Stimulated activated CD4-positive, alpha-beta T cell treated with anti-CD3 and anti-CD28 coated beads, TNF-alpha, amount 100 ng/mL, for 1 hour (primary cell): Measurements from ENCODE around the gene POU2F2.
"Not testable (repeated sequence)": the region's sequence is repeated elsewhere in the genome, so short reads cannot be mapped to it uniquely, and the experiment has no call there.

Experiments used
- DNase-seq, 3 donors: peaks; one replicate each; pipeline ENCODE4 v3.0.0-alpha.2; 2020; ENCODE audit warnings: low read depth in 3 of 3, low spot score in 1 of 3

Gene POU2F2

DNA sequence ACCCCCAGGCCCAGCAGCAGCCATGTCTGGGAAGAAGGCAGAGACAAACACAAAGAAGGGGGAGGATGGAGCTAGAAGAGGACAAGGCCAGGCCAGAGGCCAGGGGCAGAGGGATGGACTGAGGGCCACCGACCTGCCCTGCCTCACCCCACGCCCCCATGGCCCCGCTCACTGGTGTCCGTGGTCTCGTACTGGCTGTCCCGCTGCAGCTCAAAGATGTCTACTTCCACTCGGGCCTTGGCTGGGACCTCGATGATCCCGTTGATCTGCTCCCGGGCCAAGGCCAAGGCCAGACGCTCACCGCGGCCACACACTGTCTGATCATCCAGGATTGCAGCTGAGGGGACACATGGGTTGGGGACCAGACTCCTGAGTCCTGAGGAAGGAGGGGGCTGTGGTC is 67.2 kb downstream of the POU2F2 start:
- no peak for DNase-seq

DNA sequence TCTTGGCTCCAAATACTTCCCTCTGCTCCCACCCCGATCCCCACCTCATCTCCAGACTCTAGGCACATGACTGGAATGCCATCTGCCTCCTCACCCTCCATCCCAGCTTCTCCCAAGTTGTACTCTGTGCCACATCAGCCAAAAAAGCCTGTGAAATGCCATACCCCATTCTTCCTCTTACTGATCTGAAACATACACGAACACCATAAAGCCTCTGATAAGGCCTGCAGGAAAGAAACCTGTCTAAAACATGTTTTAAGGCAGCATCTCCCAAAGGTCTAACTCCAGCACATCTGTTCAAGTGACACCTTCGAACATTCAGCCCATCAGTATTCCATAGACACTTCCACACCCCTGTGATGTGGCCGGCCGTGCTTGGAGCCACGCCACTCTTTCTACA is 67.8 kb downstream of the POU2F2 start:
- DNase-seq, result no peak

DNA sequence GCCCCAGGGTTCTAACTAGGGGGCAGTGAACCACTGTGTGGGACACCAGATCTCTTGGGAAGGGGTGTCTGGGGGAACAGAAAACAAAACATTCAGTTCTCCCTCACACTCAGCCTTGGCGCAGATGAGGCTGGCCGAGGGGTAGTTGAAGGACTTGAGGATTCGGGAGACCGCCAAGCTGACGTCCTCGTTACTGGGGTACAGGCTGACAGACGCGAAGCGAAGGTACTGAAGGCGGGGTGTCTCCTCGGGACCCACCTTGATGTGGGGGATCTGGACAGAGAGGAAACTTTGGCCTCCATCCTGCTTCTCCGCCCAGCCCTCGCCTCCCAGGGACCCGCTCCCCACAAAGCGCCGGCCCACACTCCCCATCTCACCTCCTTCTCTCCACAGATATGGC is 69.9 kb downstream of the POU2F2 start:
- DNase-seq, result no peak

DNA sequence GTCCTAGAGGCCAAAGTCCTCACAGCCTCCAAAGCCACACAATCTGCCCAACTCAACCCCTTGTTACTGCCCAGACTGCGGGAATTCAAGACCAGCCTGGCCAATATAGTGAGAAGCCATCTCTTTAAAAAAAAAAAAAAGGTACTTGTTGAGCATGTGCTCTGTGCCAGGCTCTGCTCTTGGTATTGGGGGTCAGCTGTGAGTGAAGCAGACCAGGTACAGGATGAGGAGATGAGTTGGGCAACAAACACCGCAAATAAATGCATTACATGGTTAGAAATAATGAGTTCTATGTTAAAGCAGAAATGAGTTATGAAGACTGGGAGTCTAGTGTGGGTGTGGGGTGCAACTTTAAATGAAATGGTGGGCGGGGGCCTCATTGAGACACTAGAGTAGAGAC is 72.1 kb downstream of the POU2F2 start:
- DNase-seq, result no peak

DNA sequence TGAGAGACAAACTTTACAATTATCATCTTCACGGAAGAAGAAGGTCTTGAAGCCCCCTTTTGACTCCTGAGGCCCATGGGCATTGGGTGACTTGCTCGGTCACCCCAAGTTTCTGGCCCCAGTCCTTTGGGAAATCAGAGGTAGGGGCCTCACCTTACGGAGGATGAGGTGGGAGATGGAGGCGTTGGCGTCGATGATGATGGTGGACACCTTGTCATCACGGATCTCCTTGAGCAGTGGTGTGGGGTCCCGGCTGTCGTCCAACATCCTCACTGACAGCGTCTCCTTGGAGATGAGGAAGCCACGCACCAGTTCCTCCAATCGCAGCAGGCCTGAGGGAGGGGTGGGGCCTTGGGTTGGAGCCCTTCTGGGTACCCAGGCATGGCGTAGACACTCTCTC is 73.0 kb downstream of the POU2F2 start:
- DNase-seq, result no peak

DNA sequence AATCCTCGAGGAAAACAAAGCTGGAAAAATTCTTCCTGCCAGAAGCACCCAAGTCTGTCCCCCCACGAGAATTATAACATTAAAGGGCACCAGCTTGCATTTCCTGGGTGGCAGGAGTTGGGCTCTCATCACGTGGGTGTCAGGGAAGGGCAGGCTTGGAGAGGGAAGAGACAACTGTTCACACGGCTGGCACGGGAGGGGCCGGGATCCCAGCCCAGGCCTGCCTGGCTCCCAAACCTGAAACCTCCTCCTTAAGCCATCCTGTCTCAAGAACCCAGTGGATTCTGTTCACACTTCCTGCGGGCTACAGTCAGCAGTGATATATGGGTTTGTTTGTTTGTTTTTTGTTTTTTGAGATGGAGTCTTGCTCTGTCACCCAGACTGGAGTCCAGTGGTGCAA is 74.4 kb downstream of the POU2F2 start:
- no peak for DNase-seq

DNA sequence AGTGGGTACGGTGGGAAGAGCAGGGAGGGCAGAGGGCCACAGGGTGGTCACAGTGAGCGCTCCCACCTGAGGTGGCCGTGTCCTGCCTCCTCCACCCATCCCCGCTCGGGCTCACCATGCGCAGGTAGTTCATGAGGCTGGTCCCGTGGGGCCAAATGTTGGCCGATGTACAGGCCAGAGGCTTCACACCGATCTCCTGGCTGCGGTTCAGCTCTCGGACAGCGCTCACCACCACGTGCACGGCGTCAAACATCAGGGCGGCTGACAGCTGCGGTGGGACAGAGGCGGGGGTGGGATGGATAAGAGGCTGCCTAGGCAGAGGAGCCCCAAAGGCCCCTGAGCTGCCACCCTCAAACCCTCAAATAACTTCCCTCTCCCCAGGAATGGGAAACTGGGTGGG is 78.0 kb downstream of the POU2F2 start:
- DNase-seq, result no peak

DNA sequence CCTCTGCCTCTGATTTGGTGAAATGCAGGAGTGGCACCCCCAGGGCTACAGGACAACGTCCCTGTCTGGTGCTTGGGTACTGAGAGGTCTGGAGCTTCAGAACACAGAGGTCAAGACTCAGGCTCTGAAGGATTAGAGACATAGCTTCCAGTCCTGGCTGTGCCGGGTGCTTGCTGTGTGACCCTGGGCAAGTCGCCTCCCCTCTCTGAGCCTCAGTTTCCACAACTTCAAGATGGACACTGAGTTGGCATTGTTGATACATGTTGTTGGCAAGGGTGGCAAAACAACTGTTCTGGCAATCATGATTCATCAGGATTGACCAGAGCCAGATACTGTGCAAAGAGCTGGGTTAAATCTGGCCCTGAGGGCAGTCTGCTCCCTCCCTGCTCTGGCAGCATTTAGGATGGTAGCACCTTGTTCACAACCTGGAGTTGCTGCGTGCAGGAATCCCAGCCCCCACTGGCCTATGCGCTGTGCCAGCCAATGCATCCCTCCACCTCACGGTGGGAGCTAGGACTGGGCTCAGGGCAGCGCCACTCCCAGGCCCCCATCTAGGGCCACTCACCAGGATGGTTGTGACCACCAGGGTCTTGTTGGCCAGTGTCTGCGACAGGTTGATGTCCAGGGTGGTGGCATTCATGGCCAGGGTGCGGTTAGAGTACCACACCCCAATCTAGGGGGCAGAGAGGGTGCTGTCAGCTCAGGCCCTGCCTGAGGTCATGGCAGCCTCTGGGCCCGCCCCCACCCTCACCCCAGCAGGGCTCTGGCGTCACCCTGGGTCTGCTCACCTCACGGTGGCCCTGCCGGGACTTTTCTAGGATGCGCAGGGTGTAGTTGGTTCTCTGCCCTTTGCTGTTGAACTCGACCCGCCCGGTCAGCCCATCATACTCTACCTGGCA is 79.0 kb downstream of the POU2F2 start:
- no peak for DNase-seq

DNA sequence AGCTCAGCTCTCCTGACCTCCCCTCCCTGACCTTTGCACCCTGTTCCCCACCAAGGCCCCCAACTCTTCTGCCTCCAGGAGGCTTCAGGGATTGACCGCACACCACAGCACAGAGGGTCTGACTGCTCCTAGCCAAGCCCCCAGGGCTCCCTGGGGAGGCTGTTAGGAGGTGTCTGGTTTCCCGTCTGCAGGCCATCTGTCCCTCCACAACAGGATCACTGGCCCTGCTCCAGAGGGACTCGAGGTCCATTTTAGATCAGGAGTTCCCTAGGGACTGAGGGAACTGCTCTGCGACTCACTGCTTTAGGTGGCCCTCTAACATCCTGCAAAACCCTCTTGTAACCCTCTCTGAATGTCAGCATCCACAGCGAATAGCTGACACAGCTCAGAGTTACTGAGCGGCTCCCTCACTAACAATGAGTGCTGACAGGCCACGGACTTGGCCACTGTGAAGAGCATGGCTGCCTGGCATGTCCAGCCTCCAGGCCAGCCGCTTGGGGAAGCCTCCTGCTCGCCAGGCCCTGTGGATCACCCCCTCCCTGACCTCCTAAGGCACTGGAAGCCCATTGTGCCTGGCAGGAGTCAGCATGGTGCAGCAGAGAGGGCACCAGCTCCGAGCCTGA is 79.9 kb downstream of the POU2F2 start:
- no peak for DNase-seq

DNA sequence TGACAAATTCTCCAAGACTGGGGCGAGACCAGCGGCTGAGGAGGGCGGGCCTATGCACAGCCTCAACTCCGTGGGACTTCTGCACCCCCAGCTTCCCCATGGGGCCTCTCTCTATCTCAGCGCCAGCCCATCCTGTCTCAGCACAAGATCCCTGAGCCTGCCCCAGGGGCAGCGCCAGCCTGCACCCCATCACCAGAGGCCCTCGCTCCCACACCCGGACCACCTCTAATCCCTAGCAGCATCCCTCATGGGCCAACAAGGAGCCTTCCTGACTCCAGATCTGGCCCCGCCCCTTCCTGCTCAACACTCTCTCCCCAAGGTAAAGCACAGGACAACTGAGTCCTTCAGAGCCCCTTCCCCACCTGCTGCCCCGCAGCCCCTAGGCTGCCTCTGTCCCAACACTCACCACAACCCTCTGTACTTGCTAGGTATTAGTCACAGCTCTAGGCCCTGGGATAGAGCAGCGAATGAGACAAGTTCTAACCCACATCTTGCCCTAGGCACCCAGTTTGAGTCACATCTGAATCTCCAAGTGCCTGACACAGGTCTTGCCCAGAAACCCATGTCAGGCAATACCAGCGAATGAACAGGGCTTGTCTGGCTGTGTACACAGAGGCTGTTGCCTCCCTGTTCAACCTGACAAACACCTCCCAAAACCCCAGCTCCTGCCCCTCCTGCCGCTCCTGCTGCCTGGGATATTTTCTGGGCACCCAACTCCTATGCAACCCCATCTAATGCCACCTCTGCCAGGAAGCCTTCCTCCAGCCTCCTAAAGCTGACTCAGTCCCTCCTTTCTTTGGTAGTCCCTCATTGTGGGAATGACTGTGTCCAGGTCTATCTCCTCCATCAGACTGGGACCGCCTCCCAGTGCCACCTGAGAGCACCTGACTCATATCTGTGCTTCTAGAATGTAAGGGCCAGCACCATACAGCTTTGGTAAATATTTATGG is 80.8 kb downstream of the POU2F2 start:
- no peak for DNase-seq

DNA sequence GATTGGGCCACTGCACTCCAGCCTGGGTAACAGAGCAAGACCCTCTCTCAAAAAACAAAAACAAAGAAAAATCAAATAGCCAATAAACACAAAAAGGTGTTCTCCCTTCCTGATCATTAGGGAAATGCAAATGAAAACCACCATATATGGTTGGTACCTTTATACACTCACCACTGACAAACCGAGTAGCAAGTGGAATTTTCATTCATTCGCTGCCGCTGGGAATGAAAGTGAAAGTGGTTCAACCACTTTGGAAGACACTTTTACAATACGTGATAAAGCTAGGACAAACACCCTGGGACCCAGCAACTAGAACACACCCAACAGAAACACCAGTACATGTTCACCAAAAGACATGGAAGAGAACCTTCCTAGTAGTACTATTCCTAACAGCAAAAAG is 83.3 kb downstream of the POU2F2 start:
- no peak for DNase-seq

DNA sequence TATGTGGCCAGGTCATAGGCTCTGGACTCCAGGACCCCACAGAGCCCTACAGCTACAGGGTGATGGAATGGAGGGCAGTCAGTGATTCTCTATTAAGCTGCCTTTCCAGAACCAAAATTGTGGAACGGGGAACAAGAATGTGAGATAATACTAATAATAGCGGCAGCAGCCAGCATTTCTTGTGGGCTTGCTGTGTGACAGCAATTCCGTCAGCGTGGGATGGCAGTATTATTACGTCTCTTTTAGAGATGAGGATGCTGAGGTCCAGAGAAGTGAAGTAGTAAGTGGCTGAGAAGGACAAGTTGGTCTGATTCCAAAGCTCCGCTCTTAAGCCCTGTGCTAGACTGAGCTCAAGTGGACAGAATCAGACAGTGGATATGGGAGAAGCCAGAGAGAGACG is 86.7 kb downstream of the POU2F2 start:
- DNase-seq, result no peak

DNA sequence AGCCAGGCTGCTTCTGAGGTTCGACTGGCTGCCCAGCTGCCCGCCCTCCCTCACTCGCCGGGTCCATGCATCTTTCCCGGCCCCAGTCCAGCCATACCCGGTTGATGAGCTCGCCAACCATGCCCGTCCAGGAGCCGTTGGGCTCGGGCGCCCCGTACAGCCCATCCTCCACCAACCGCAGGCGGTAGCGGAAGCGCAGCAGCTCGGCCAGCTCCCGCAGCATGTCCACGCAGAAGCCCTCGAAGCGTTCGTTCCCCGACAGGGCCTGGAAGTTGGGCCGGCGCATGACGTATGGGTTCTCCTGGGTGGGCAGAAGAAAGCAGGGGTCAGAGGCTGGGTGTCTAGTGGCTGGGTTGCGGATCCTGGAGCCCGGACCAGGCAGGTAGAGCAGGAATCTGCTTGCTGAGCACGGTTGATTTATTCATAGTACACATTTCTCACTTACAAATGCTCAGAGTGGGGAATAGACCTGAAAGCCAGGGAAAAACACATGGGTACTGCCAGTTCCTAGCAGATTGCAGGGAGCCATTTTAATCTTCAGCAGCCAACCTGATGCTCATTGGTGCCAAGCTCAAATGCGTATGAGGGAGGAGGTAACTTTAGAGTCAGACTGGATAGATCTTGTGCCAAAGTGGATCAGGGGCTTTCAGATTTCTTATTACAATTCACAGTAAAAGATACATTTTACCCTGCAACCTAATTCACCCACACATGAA is 89.6 kb downstream of the POU2F2 start:
- DNase-seq, result no peak

DNA sequence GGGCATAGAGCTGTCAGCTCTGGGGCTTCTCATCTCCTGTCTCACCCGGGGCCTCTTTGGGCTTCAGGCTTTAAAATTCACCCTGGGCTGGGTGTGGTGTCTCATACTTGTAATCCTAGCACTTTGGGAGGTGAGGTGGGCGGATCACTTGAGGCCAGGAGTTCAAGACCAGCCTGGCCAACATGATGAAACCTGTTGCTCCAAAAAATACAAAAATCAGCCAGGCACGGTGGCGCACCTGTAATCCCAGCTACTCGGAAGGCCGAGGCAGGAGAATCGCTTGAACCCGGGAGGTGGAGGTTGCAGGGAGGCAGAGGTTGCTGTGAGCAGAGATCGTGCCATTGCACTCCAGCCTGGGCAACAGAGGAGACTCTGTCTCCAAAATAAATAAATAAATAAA is 91.8 kb downstream of the POU2F2 start:
- not testable (repeated sequence) for DNase-seq

DNA sequence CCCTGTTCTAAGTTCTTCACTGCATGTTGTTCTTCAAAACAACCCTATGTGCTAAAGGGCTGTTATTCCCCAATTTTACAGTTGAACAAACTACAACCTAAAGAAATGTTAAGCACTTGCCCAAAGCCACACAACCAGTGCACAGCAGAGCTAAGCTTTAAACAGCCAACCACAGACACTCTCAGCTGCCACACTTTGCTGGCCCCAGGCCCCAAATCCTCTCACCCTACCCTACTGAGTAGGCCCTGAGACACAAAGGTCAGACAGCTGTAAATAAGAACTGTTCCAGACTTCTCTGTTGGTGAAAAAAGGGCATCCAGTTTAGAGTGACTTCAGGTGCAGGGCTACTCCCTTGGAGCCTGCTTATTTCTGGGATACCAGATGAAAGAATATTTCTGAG is 92.2 kb downstream of the POU2F2 start:
- no peak for DNase-seq

DNA sequence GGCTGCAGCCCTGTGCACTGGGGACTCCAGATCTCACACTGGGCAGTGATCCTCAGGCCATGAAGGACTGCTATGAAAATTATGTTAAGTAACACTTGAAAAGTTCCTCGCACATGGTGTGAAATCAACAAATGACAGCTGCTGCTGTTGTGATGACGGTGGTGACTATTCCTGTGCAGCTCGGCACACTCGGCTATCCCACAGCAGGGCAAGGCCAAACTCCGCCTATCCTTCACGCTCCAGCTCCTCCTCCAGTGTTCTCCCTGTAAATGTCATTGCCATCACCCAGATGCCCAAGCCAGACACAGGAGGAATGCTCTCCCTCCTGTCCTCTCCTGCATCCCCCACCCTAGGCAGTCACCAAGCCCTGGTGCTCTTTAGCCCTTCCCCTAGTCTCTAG is 93.6 kb downstream of the POU2F2 start:
- no peak for DNase-seq

DNA sequence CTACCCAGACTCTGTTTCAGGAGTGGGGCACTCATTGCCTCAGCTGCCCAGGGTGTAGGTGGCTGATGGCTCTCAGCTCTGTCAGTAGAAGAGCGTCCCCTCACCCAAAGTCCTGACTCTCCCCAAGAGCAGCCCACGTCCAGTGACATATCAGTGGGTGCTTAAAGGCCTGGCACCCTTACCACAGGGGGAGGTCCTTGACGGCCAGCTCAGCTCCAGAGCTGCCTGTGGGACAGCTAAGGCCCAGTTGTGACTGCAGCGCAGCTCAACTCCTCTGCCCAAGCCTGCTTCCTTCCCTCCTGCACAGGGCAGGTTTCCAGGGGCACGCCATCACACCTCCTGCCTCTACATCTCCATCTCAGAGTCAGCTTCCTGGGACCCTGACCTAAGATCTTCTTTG is 94.6 kb downstream of the POU2F2 start:
- DNase-seq, result no peak
